CD4-positive, alpha-beta T cell (primary cell): ENCODE data around the gene MBNL2. TPM values are rescaled to one million over a fixed set of nuclear protein-coding genes. Genes with fewer than 3 reads are reported as not detected.

Source experiments
- ATAC-seq: fragments of 200-7000 bp; cut with Tn5 transposase; one replicate; pipeline ENCODE4 v1.10.0; 2022; ENCODE audit warnings: mild to moderate bottlenecking; ENCODE audit not compliant: poor library complexity
- CTCF ChIA-PET: fragments of 350-600 bp; sonication (Branson Sonifier 250); formaldehyde crosslinking; loops from one replicate; lab custom pipeline; 2021; ENCODE audit warnings: antibody characterized with exemption, inconsistent platforms; lab: Charles Lee
- POLR2A ChIA-PET: fragments of 350-600 bp; sonication (Branson Sonifier 250); formaldehyde crosslinking; loops from one replicate; lab custom pipeline; 2021; ENCODE audit warnings: antibody characterized with exemption, inconsistent platforms; lab: Charles Lee
- DNase-seq, 14 experiments: peaks; one replicate each; pipeline ENCODE4 v3.0.0-alpha.2; 2013 to 2020; ENCODE audit warnings: mixed read lengths in 2 of 14
- H3K27ac ChIP-seq, 2 donors: one replicate each; pipeline versions ENCODE4 v1.5.1 to v1.7.0; 2013; ENCODE audit warnings: low read length in 2 of 2, low read depth in 1 of 2, mild to moderate bottlenecking in 1 of 2
- H3K27me3 ChIP-seq, 2 experiments: 1 replicate in 1 of 2; 2 replicates in 1 of 2; pipeline versions ENCODE4 v1.6.1 to v1.7.0; 2013; ENCODE audit warnings: low read length in 2 of 2, control low read depth in 1 of 2, mild to moderate bottlenecking in 1 of 2, moderate library complexity in 1 of 2; ENCODE audit not compliant: insufficient read depth in 2 of 2, control insufficient read depth in 1 of 2
- H3K36me3 ChIP-seq: one replicate; pipeline ENCODE4 v1.6.1; 2013; ENCODE audit warnings: low read length, control low read depth; ENCODE audit not compliant: insufficient read depth
- H3K4me1 ChIP-seq: one replicate; pipeline ENCODE4 v1.6.1; 2013; ENCODE audit warnings: low read length, control low read depth; ENCODE audit not compliant: insufficient read depth
- H3K4me3 ChIP-seq: one replicate; pipeline ENCODE4 v1.5.1; 2013; ENCODE audit warnings: mild to moderate bottlenecking, low read length, moderate library complexity
- H3K9me3 ChIP-seq, 2 experiments: 1 replicate in 1 of 2; 2 replicates in 1 of 2; pipeline versions ENCODE4 v1.6.1 to v1.7.0; 2013; ENCODE audit warnings: low read length in 2 of 2, mild to moderate bottlenecking in 2 of 2, control low read depth in 1 of 2, moderate library complexity in 1 of 2; ENCODE audit not compliant: control insufficient read depth in 1 of 2, insufficient read depth in 1 of 2
- H3K27ac Mint-ChIP-seq: one replicate; pipeline ENCODE4 v1.8.0; 2020; ENCODE audit warnings: mixed read lengths
- H3K27me3 Mint-ChIP-seq: one replicate; pipeline ENCODE4 v1.8.0; 2021; ENCODE audit warnings: mixed read lengths
- H3K36me3 Mint-ChIP-seq: one replicate; pipeline ENCODE4 v1.8.0; 2021; ENCODE audit warnings: low read depth, mixed read lengths
- H3K4me1 Mint-ChIP-seq: one replicate; pipeline ENCODE4 v1.8.0; 2021; ENCODE audit warnings: low read depth, mixed read lengths
- H3K4me3 Mint-ChIP-seq: one replicate; pipeline ENCODE4 v1.8.0; 2020; ENCODE audit warnings: mild to moderate bottlenecking, mixed read lengths
- H3K9me3 Mint-ChIP-seq: one replicate; pipeline ENCODE4 v1.8.0; 2020; ENCODE audit warnings: mixed read lengths
- CTCF ChIP-seq: fragments of 200-600 bp; IDR thresholded peaks from one replicate; pipeline ENCODE4 v1.8.0; 2022; ENCODE audit warnings: antibody characterized with exemption, mild to moderate bottlenecking
- intact Hi-C, 2 experiments: fragments of 100-400 bp; cut with DNase I in 1 of 2; cut with micrococcal nuclease in 1 of 2; formaldehyde crosslinking; loops; one replicate each; pipeline versions ENCODE4 v1.15.1 to v1.9.0; 2023 to 2025; cut with DNase I, micrococcal nuclease
- total RNA-seq, 174 experiments: library from RNA in 2 of 174; stranded (reverse) in 2 of 174; gene quantifications; one replicate each; pipeline ENCODE4 v1.2.3 and lab custom pipeline; 2021 to 2026

The MBNL2 gene
- total RNA-seq, 2 experiments from 2014 or later: 35.9 to 36.0 TPM

GRCh38 chr13:97397267-97397666, 175.1 kb downstream of the MBNL2 start:
- ChIA-PET CTCF (interaction anchor here (1.5 to 2.3 kb wide), 2 partner anchors 9 to 18 kb away, joined by 5 read pairs; no protein-coding TSS in a partner anchor), POLR2A (no interaction called here)
- Histone ChIP-seq H3K4me3 (no peak overlapping the region), H3K4me1 (no peaks in the 10 kb centered on the region), H3K9me3 (no peaks in the 10 kb centered on the region), H3K27ac (no peak overlapping the region), H3K27me3 (no peaks in the 10 kb centered on the region), H3K36me3 (no peaks in the 10 kb centered on the region)
- TF ChIP-seq CTCF: no peak
- Mint-ChIP-seq H3K4me3 (no peak overlapping the region), H3K36me3 (peaks cover 6% of the 10 kb centered on the region), H3K27me3 (no peaks in the 10 kb centered on the region), H3K27ac (no peak overlapping the region), H3K9me3 (peaks cover 4% of the 10 kb centered on the region), H3K4me1 (no peaks in the 10 kb centered on the region)
- intact Hi-C loops: no loop called here
- ATAC-seq: no peak
- no peak for DNase-seq

GRCh38 chr13:97401421-97401820, 179.3 kb downstream of the MBNL2 start:
- Mint-ChIP-seq H3K9me3 (peaks cover 4% of the 10 kb centered on the region), H3K36me3 (no peaks in the 10 kb centered on the region), H3K4me1 (no peaks in the 10 kb centered on the region), H3K4me3 (no peak overlapping the region), H3K27me3 (peaks cover 10% of the 10 kb centered on the region), H3K27ac (no peak overlapping the region)
- no peaks in the 10 kb centered on the region for H3K36me3 ChIP-seq
- no peak overlapping the region for H3K27ac ChIP-seq
- CTCF ChIA-PET: no interaction called here
- no peak for TF ChIP-seq CTCF
- no peak for ATAC-seq
- DNase-seq: no peak
- POLR2A ChIA-PET: no interaction called here
- H3K4me3 ChIP-seq: no peak overlapping the region
- no peaks in the 10 kb centered on the region for H3K9me3 ChIP-seq
- no peaks in the 10 kb centered on the region for H3K4me1 ChIP-seq
- H3K27me3 ChIP-seq: no peaks in the 10 kb centered on the region
- intact Hi-C loops: no loop called here

GRCh38 chr13:97403893-97404750, 182.0 kb downstream of the MBNL2 start:
- no peak overlapping the region for H3K4me3 ChIP-seq
- Mint-ChIP-seq H3K27me3 (peaks cover 13% of the 10 kb centered on the region), H3K4me1 (no peaks in the 10 kb centered on the region), H3K36me3 (no peaks in the 10 kb centered on the region), H3K27ac (no peak overlapping the region), H3K9me3 (peaks cover 4% of the 10 kb centered on the region), H3K4me3 (no peak overlapping the region)
- ChIA-PET POLR2A (interaction anchor here (2.2 kb wide), 1 partner anchor 29 kb away, joined by 11 read pairs; the partner anchor contains the start of gene RAP2A), CTCF (no interaction called here)
- DNase-seq: no peak
- no peaks in the 10 kb centered on the region for H3K36me3 ChIP-seq
- TF ChIP-seq CTCF: no peak
- no peaks in the 10 kb centered on the region for H3K9me3 ChIP-seq
- H3K27me3 ChIP-seq: no peaks in the 10 kb centered on the region
- intact Hi-C loops: no loop called here
- no peak overlapping the region for H3K27ac ChIP-seq
- ATAC-seq: no peak
- H3K4me1 ChIP-seq: no peaks in the 10 kb centered on the region
